GM19455 (cell line): Measurements from ENCODE around the gene DACH1.

ENCODE experiments used
- ATAC-seq: cut with Tn5 transposase; IDR thresholded peaks from one replicate; pipeline ENCODE4 v1.9.1; 2021; ENCODE audit not compliant: unreplicated experiment

The DACH1 gene

DNA sequence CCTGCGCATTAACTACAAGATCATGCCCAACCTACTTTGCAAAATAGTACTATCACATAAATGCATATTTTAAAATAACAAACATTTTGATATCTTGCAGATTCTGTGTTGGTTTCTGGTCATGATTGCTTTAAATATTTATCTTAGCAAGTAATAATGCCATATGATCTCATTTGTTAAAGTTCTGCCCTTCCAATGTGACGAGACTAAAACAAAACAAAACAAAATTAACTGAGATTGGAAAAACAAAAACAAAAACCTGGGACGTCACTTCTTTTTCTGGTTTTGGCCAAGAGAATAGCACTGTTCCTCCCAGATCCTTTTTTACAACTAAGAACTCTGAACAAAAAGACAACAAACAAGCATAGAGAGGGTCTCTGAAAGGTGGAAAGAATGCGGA is 436.3 kb downstream of the DACH1 start:
- ATAC-seq = no peak

DNA sequence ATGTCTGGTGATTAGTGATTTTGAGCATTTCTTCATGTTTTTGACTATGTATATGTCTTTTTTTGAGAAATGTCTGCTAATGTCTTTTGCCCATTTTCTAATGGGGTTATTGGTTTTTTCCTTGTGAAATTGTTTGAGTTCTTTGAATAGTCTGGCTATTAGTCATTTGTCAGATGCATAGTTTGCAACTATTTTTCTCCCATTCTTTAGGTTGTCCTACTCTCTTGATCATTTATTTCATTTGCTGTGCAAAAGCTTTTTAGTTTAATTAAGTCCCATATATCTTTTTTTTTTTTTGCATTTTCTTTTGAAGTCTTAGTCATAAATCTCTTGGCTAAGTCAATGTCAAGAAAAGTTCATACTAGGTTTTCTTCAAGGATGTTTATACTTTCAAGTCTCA is 449.8 kb downstream of the DACH1 start:
- no peak for ATAC-seq

GRCh38 chr13:71412231-71412630 is 454.8 kb downstream of the DACH1 start:
- no peak for ATAC-seq

GRCh38 chr13:71408416-71408815 is 458.6 kb downstream of the DACH1 start:
- no peak for ATAC-seq

GRCh38 chr13:71399631-71400215 is 467.3 kb downstream of the DACH1 start:
- no peak for ATAC-seq

DNA sequence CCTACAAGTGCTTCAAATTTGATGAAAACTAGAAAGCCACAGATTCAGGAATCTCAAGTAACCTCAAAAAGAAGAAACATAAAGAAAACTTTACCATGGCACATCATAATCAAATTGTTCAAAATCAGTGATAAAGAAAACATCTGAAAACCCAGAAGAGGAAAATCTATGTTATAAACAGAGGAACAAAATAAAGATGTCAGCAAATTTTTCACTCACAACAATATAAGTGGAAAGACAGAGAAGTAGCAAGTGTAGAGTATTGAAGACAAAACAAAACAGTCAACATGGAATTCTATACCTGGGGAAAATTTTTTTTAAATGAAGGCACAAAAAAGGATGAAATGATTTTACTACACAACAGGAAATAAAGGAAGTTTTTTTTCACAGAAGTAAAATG is 470.9 kb downstream of the DACH1 start:
- no peak for ATAC-seq

GRCh38 chr13:71395053-71395452 is 472.0 kb downstream of the DACH1 start:
- no peak for ATAC-seq

GRCh38 chr13:71394176-71394575 is 472.8 kb downstream of the DACH1 start:
- no peak for ATAC-seq
